GM12878 (cell line): ENCODE measurements around the gene GPC3.

Experiments used
- BCL11A ChIP-seq: IDR thresholded peaks from 2 replicates; pipeline ENCODE4 v1.6.1; 2011; ENCODE audit warnings: low read depth, low read length
- GABPA ChIP-seq: IDR thresholded peaks from 2 replicates; pipeline ENCODE4 v1.6.1; 2014; ENCODE audit warnings: antibody characterized with exemption, low read depth, mild to moderate bottlenecking, inconsistent platforms
- LARP7 ChIP-seq: fragments of 450-650 bp; IDR thresholded peaks from 2 replicates; pipeline ENCODE4 v1.6.1; 2017; ENCODE audit warnings: mild to moderate bottlenecking
- NBN ChIP-seq: fragments of 450-650 bp; IDR thresholded peaks from 2 replicates; pipeline ENCODE4 v1.6.1; 2016
- NFXL1 ChIP-seq: fragments of 450-650 bp; IDR thresholded peaks from 2 replicates; pipeline ENCODE4 v1.6.1; 2017; ENCODE audit warnings: antibody characterized with exemption, mild to moderate bottlenecking, borderline replicate concordance
- POLR2A ChIP-seq: IDR thresholded peaks from 2 replicates; pipeline ENCODE4 v1.6.1; 2011; ENCODE audit warnings: low read depth, mild to moderate bottlenecking, low read length
- POLR2AphosphoS5 ChIP-seq: IDR thresholded peaks from 2 replicates; pipeline ENCODE4 v1.6.1; 2011; ENCODE audit warnings: mild to moderate bottlenecking, low read length, inconsistent platforms
- SMAD5 ChIP-seq: IDR thresholded peaks from 2 replicates; pipeline ENCODE4 v1.6.1; 2016; ENCODE audit warnings: antibody characterized with exemption, low read depth
- ZNF274 ChIP-seq: IDR thresholded peaks from one replicate; pipeline ENCODE4 v1.8.0; 2011; ENCODE audit not compliant: insufficient read length, insufficient read depth
- TF ChIP-seq, protein P1 (sequence below), 3 experiments: IDR thresholded peaks in 2 of 3; conservative IDR thresholded peaks in 1 of 3; 2 replicates each; pipeline ENCODE4 v1.5.1; 2011; ENCODE audit warnings: low read depth in 3 of 3, low read length in 3 of 3, mild to moderate bottlenecking in 3 of 3, control low read depth in 2 of 3, moderate library complexity in 2 of 3, inconsistent platforms in 1 of 3, mixed read lengths in 1 of 3; ENCODE audit not compliant: control insufficient read depth in 2 of 3, insufficient read depth in 1 of 3; ENCODE audit errors: extremely low read depth in 1 of 3

DNA sequence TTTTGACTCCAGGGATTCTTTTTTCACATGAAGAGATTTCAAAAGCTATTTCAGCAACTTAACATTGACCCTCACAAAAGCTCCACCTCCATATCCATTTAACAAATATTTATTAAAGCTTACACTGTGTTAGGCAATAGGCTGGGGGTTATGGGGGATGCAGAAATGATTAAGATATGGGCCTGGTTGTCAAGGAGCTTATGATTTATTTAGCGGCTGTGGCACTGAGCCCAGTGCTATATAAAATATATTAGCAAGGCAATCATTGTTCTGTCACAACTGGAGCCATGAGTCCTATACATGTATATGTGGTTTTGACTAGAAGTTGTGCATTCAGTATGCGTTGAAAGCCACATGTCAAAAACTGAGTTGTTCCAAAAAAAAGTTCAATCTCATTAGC is 131.1 kb downstream of the GPC3 start:
- TF ChIP-seq LARP7 (no peak), POLR2A (no peak), POLR2AphosphoS5 (no peak), BCL11A (no peak), NFXL1 (no peak), SMAD5 (no peak), ZNF274 (no peak), GABPA (no peak), NBN (no peak)
- TF ChIP-seq, protein P1, sequence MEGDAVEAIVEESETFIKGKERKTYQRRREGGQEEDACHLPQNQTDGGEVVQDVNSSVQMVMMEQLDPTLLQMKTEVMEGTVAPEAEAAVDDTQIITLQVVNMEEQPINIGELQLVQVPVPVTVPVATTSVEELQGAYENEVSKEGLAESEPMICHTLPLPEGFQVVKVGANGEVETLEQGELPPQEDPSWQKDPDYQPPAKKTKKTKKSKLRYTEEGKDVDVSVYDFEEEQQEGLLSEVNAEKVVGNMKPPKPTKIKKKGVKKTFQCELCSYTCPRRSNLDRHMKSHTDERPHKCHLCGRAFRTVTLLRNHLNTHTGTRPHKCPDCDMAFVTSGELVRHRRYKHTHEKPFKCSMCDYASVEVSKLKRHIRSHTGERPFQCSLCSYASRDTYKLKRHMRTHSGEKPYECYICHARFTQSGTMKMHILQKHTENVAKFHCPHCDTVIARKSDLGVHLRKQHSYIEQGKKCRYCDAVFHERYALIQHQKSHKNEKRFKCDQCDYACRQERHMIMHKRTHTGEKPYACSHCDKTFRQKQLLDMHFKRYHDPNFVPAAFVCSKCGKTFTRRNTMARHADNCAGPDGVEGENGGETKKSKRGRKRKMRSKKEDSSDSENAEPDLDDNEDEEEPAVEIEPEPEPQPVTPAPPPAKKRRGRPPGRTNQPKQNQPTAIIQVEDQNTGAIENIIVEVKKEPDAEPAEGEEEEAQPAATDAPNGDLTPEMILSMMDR (IDR thresholded peaks at IDR 0.05 in 2 of 3, conservative IDR thresholded peaks at IDR 0.05 in 1 of 3; ENCODE audit: control insufficient read depth in 2 of 3, extremely low read depth in 1 of 3, insufficient read depth in 1 of 3, low read depth in 3 of 3, low read length in 3 of 3) = no peak
